ENCODE data around the gene CHTF8.

Gene CHTF8

GRCh38 chr16:69109486-69110270 is 22.7 kb downstream of the CHTF8 start:
- TF ChIP-seq CTCF (conservative IDR thresholded peaks at IDR 0.05): no peak
- H3K27ac ChIP-seq: no peak overlapping the region

- no peak for TF ChIP-seq CTCF (conservative IDR thresholded peaks at IDR 0.05)
- H3K27ac ChIP-seq: no peak overlapping the region
Measured at GRCh38 chr16:69108905-69109252, 23.5 kb downstream of the CHTF8 start.

- no peak for TF ChIP-seq CTCF (conservative IDR thresholded peaks at IDR 0.05)
- H3K27ac ChIP-seq: no peak overlapping the region
Measured at GRCh38 chr16:69108064-69108904, 24.1 kb downstream of the CHTF8 start.

- TF ChIP-seq CTCF (conservative IDR thresholded peaks at IDR 0.05): no peak
- no peak overlapping the region for H3K27ac ChIP-seq
Measured at GRCh38 chr16:69107316-69107962, 24.9 kb downstream of the CHTF8 start.

GRCh38 chr16:69106491-69107315 is 25.7 kb downstream of the CHTF8 start:
- no peak for TF ChIP-seq CTCF (conservative IDR thresholded peaks at IDR 0.05)
- H3K27ac ChIP-seq: peak overlapping the region; percentile 45; the same call in 1 of the 2 replicates

- peak; percentile 53 for TF ChIP-seq CTCF (conservative IDR thresholded peaks at IDR 0.05)
- H3K27ac ChIP-seq: peak within 1 kb of the TSS; percentile 45; the same call in 1 of the 2 replicates
Measured at GRCh38 chr16:69105501-69106361, 26.7 kb downstream of the CHTF8 start, which contains the start of gene HAS3. Gene HAS3 (plus strand): TSS chr16:69105653. CDS start chr16:69109396, 3,743 bp downstream.
